Measurements from ENCODE around the gene RBM42. TPM values are rescaled to one million over a fixed set of nuclear protein-coding genes. Genes with fewer than 3 reads are reported as not detected.

Gene RBM42
- total RNA-seq, 3 donors from 2014 or later (not counting 1 experiment from before 2014, with no cell fraction given) = 51.6 to 61.7 (median 58.2) TPM

GRCh38 chr19:35607661-35608060, 21.2 kb upstream of the RBM42 start:
- ATAC-seq (no peak), DNase-seq (no peak)
- Mint-ChIP-seq H3K27ac (no peak overlapping the region), H3K36me3 (no peaks in the 10 kb centered on the region), H3K9me3 (no peaks in the 10 kb centered on the region), H3K4me3 (no peak overlapping the region), H3K27me3 (ENCODE audit: low read depth in 2 of 2) (no peaks in the 10 kb centered on the region), H3K4me1 (peaks cover 7 to 12% of the 10 kb centered on the region in 2 donors)
- Histone ChIP-seq H3K4me1 (ENCODE audit: control insufficient read depth, insufficient read depth, low read length) (peaks cover 23% of the 10 kb centered on the region), H3K9me3 (ENCODE audit: control insufficient read depth, insufficient read depth, low read length) (no peaks in the 10 kb centered on the region), H3K36me3 (ENCODE audit: control insufficient read depth, insufficient read depth, low read length) (no peaks in the 10 kb centered on the region), H3K4me3 (ENCODE audit: low read length) (no peak overlapping the region), H3K27ac (ENCODE audit: low read length) (no peak overlapping the region), H3K27me3 (ENCODE audit: control insufficient read depth, insufficient read depth, low read length) (no peaks in the 10 kb centered on the region)
- no peak for TF ChIP-seq CTCF (IDR thresholded peaks at IDR 0.05)
- WGBS (ENCODE audit: insufficient coverage) = 71% methylated on average over 2 of the region's 3 CpGs
- intact Hi-C loops (cut with micrococcal nuclease) = no loop called here

DNA sequence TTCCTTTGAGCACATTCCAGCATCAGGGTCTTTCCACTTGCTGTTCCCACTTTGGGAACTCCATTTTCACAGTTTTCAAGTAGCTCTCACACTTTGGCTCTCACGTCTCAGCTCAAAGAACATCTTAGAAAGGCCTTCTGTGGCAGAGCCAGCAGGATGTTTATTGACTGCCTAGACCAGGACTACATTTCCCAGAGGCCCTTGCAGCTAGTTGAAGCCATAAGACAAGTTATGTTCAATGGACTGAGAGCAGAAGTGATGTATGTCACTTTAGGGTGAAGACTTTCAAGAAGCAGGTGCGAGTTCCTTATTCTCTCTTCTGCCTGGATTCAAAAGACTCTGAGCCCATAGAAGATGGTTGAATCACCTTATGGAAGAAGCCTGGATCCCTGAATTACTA, 20.6 kb upstream of the RBM42 start:
- H3K27ac ChIP-seq (ENCODE audit: low read length) = no peak overlapping the region
- no peaks in the 10 kb centered on the region for H3K36me3 ChIP-seq (ENCODE audit: control insufficient read depth, insufficient read depth, low read length)
- H3K9me3 Mint-ChIP-seq = no peaks in the 10 kb centered on the region
- 80% methylated on average over 2 of the region's 2 CpGs for WGBS (ENCODE audit: insufficient coverage)
- no peaks in the 10 kb centered on the region for H3K27me3 ChIP-seq (ENCODE audit: control insufficient read depth, insufficient read depth, low read length)
- H3K4me3 Mint-ChIP-seq = no peak overlapping the region
- TF ChIP-seq CTCF (IDR thresholded peaks at IDR 0.05) = no peak
- H3K4me1 Mint-ChIP-seq = peaks cover 10 to 14% of the 10 kb centered on the region in 2 donors
- H3K27me3 Mint-ChIP-seq (ENCODE audit: low read depth in 2 of 2) = no peaks in the 10 kb centered on the region
- no peaks in the 10 kb centered on the region for H3K9me3 ChIP-seq (ENCODE audit: control insufficient read depth, insufficient read depth, low read length)
- ATAC-seq (no peak), DNase-seq (peak in 1 of 2 donors; percentile 26)
- intact Hi-C loops (cut with micrococcal nuclease) = no loop called here
- H3K4me3 ChIP-seq (ENCODE audit: low read length) = no peak overlapping the region
- H3K4me1 ChIP-seq (ENCODE audit: control insufficient read depth, insufficient read depth, low read length) = peaks cover 29% of the 10 kb centered on the region
- H3K36me3 Mint-ChIP-seq = no peaks in the 10 kb centered on the region
- H3K27ac Mint-ChIP-seq = no peak overlapping the region

GRCh38 chr19:35609851-35610353, 18.9 kb upstream of the RBM42 start:
- H3K27ac Mint-ChIP-seq = no peak overlapping the region
- peak in 1 of 2 donors; percentile 47 for DNase-seq
- no peak overlapping the region for H3K4me3 Mint-ChIP-seq
- no peaks in the 10 kb centered on the region for H3K36me3 Mint-ChIP-seq
- no peaks in the 10 kb centered on the region for H3K9me3 ChIP-seq (ENCODE audit: control insufficient read depth, insufficient read depth, low read length)
- intact Hi-C loops (cut with micrococcal nuclease) = no loop called here
- no peaks in the 10 kb centered on the region for H3K27me3 Mint-ChIP-seq (ENCODE audit: low read depth in 2 of 2)
- no peaks in the 10 kb centered on the region for H3K9me3 Mint-ChIP-seq
- WGBS (ENCODE audit: insufficient coverage) = 40% methylated on average over 6 of the region's 6 CpGs
- H3K36me3 ChIP-seq (ENCODE audit: control insufficient read depth, insufficient read depth, low read length) = no peaks in the 10 kb centered on the region
- no peak overlapping the region for H3K4me3 ChIP-seq (ENCODE audit: low read length)
- no peak for TF ChIP-seq CTCF (IDR thresholded peaks at IDR 0.05)
- no peak for ATAC-seq
- H3K4me1 ChIP-seq (ENCODE audit: control insufficient read depth, insufficient read depth, low read length) = peaks cover 32% of the 10 kb centered on the region
- H3K27ac ChIP-seq (ENCODE audit: low read length) = peak overlapping the region; percentile 64
- no peaks in the 10 kb centered on the region for H3K27me3 ChIP-seq (ENCODE audit: control insufficient read depth, insufficient read depth, low read length)
- peaks cover 10 to 14% of the 10 kb centered on the region in 2 donors for H3K4me1 Mint-ChIP-seq

DNA sequence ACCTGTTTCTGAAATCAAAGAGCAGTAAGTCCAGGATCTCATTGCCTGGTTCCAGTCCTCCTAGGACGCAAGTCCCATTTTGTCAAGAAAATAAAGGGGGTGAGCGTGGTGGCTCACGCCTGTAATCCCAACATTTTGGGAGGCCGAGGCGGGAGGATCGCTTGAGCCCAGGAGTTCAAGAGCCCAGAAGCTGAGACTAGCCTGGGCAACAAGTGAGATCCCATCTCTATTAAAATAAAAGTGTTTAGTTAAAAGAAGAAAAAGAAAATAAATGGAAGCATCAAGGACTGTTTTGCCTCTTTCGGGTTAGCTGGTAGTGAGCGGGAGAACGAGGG, 16.6 kb upstream of the RBM42 start:
- H3K9me3 ChIP-seq (ENCODE audit: control insufficient read depth, insufficient read depth, low read length) = no peaks in the 10 kb centered on the region
- H3K4me1 ChIP-seq (ENCODE audit: control insufficient read depth, insufficient read depth, low read length) = peaks cover 32% of the 10 kb centered on the region
- peak overlapping the region; percentile 68 for H3K4me3 ChIP-seq (ENCODE audit: low read length)
- H3K27me3 ChIP-seq (ENCODE audit: control insufficient read depth, insufficient read depth, low read length) = no peaks in the 10 kb centered on the region
- no peaks in the 10 kb centered on the region for H3K27me3 Mint-ChIP-seq (ENCODE audit: low read depth in 2 of 2)
- intact Hi-C loops (cut with micrococcal nuclease) = loop anchor here (1.0 kb wide), 2 partner anchors 16 to 32 kb away; no protein-coding TSS in a partner anchor
- no peaks in the 10 kb centered on the region for H3K9me3 Mint-ChIP-seq
- H3K27ac Mint-ChIP-seq = peak overlapping the region; percentile 84 to 93
- TF ChIP-seq CTCF (IDR thresholded peaks at IDR 0.05) = no peak
- peak overlapping the region; percentile 12 for H3K27ac ChIP-seq (ENCODE audit: low read length)
- peaks cover 9% of the 10 kb centered on the region for H3K36me3 ChIP-seq (ENCODE audit: control insufficient read depth, insufficient read depth, low read length)
- DNase-seq (peak in 1 of 2 donors; percentile 23), ATAC-seq (no peak)
- H3K4me1 Mint-ChIP-seq = peaks cover 10 to 14% of the 10 kb centered on the region in 2 donors
- peak overlapping the region; percentile 93 for H3K4me3 Mint-ChIP-seq
- H3K36me3 Mint-ChIP-seq = no peaks in the 10 kb centered on the region
- WGBS (ENCODE audit: insufficient coverage) = 31% methylated on average over 9 of the region's 9 CpGs
